Activated CD8-positive, alpha-beta T cell treated with anti-CD3 and anti-CD28 coated beads for 36 hours (primary cell): Measurements from ENCODE around the gene PTGDS. TPM values are rescaled to one million over a fixed set of nuclear protein-coding genes. Genes with fewer than 3 reads are reported as not detected.

ENCODE experiments used
- ATAC-seq: fragments of 200-7000 bp; cut with Tn5 transposase; one replicate; pipeline ENCODE4 v1.10.0; 2021; ENCODE audit warnings: mild to moderate bottlenecking, moderate library complexity
- CTCF ChIA-PET: fragments of 350-600 bp; sonication (Branson Sonifier 250); formaldehyde crosslinking; loops from one replicate; lab custom pipeline; 2021; ENCODE audit warnings: antibody characterized with exemption; lab: Charles Lee
- POLR2A ChIA-PET: fragments of 350-600 bp; sonication (Branson Sonifier 250); formaldehyde crosslinking; loops from one replicate; lab custom pipeline; 2021; ENCODE audit warnings: antibody characterized with exemption; lab: Charles Lee
- DNase-seq: peaks from one replicate; pipeline ENCODE4 v3.0.0-alpha.2; 2020
- H3K27ac Mint-ChIP-seq: one replicate; pipeline ENCODE4 v1.8.0; 2021; ENCODE audit warnings: mild to moderate bottlenecking, mixed read lengths
- H3K27me3 Mint-ChIP-seq: one replicate; pipeline ENCODE4 v1.8.0; 2021; ENCODE audit warnings: mixed read lengths
- H3K36me3 Mint-ChIP-seq: one replicate; pipeline ENCODE4 v1.8.0; 2021; ENCODE audit warnings: low read depth, mixed read lengths
- H3K4me1 Mint-ChIP-seq: one replicate; pipeline ENCODE4 v1.8.0; 2021; ENCODE audit warnings: low read depth, mixed read lengths
- H3K4me3 Mint-ChIP-seq: one replicate; pipeline ENCODE4 v1.8.0; 2021; ENCODE audit warnings: mild to moderate bottlenecking, moderate library complexity, mixed read lengths
- H3K9me3 Mint-ChIP-seq: one replicate; pipeline ENCODE4 v1.8.0; 2021; ENCODE audit warnings: mixed read lengths
- CTCF ChIP-seq: fragments of 200-600 bp; IDR thresholded peaks from one replicate; pipeline ENCODE4 v1.8.0; 2022; ENCODE audit warnings: antibody characterized with exemption, mild to moderate bottlenecking
- intact Hi-C: fragments of 100-400 bp; cut with micrococcal nuclease; formaldehyde crosslinking; loops from one replicate; pipeline ENCODE4 v1.10.0; 2022
- total RNA-seq, 2 experiments: library from RNA; stranded (reverse); gene quantifications; one replicate each; pipeline ENCODE4 v1.2.3, GENCODE V29; 2021

PTGDS gene
- total RNA-seq, 2 experiments from 2014 or later, result not detected

GRCh38 chr9:137007108-137007815, 30.0 kb downstream of the PTGDS start:
- no peaks in the 10 kb centered on the region for H3K27me3 Mint-ChIP-seq
- TF ChIP-seq CTCF, result no peak
- ChIA-PET CTCF (interaction anchor here (2.9 to 5.9 kb wide), 2 partner anchors 22 to 28 kb away, joined by 11 to 31 read pairs; no protein-coding TSS in a partner anchor), POLR2A (interaction anchor here (0.6 kb wide), 1 partner anchor 28 kb away, joined by 3 read pairs; no protein-coding TSS in a partner anchor)
- intact Hi-C loops, result no loop called here
- no peaks in the 10 kb centered on the region for H3K36me3 Mint-ChIP-seq
- H3K27ac Mint-ChIP-seq, result no peak overlapping the region
- ATAC-seq (no peak), DNase-seq (no peak)
- H3K4me3 Mint-ChIP-seq, result no peak overlapping the region
- H3K9me3 Mint-ChIP-seq, result no peaks in the 10 kb centered on the region
- H3K4me1 Mint-ChIP-seq, result peaks cover 13% of the 10 kb centered on the region

- ChIA-PET CTCF (interaction anchor here (2.9 kb wide), 1 partner anchor 21 kb away, joined by 11 read pairs; no protein-coding TSS in a partner anchor), POLR2A (no interaction called here)
- no peaks in the 10 kb centered on the region for H3K36me3 Mint-ChIP-seq
- no peak for TF ChIP-seq CTCF
- H3K4me1 Mint-ChIP-seq, result peaks cover 13% of the 10 kb centered on the region
- H3K27me3 Mint-ChIP-seq, result no peaks in the 10 kb centered on the region
- no peak overlapping the region for H3K27ac Mint-ChIP-seq
- H3K4me3 Mint-ChIP-seq, result no peak overlapping the region
- intact Hi-C loops, result no loop called here
- H3K9me3 Mint-ChIP-seq, result no peaks in the 10 kb centered on the region
- DNase-seq (no peak), ATAC-seq (no peak)
Measured at GRCh38 chr9:137007816-137008270, 30.5 kb downstream of the PTGDS start.

GRCh38 chr9:137008312-137008711, 31.0 kb downstream of the PTGDS start:
- peaks cover 13% of the 10 kb centered on the region for H3K4me1 Mint-ChIP-seq

GRCh38 chr9:137009217-137009616, 31.9 kb downstream of the PTGDS start:
- ATAC-seq (no peak), DNase-seq (no peak)
- H3K27me3 Mint-ChIP-seq, result no peaks in the 10 kb centered on the region
- TF ChIP-seq CTCF, result no peak
- ChIA-PET CTCF (no interaction called here), POLR2A (no interaction called here)
- H3K9me3 Mint-ChIP-seq, result no peaks in the 10 kb centered on the region
- H3K27ac Mint-ChIP-seq, result no peak overlapping the region
- intact Hi-C loops, result no loop called here
- H3K4me1 Mint-ChIP-seq, result peaks cover 13% of the 10 kb centered on the region
- H3K4me3 Mint-ChIP-seq, result no peak overlapping the region
- no peaks in the 10 kb centered on the region for H3K36me3 Mint-ChIP-seq

More at GRCh38 chr9:137008312-137008711, 31.0 kb downstream of the PTGDS start:
- H3K9me3 Mint-ChIP-seq, result no peaks in the 10 kb centered on the region
- no peak for TF ChIP-seq CTCF
- no peak for DNase-seq
- CTCF ChIA-PET, result no interaction called here
- no peaks in the 10 kb centered on the region for H3K27me3 Mint-ChIP-seq
- intact Hi-C loops, result no loop called here
- no peak overlapping the region for H3K27ac Mint-ChIP-seq
- no peak overlapping the region for H3K4me3 Mint-ChIP-seq
- H3K36me3 Mint-ChIP-seq, result no peaks in the 10 kb centered on the region
- POLR2A ChIA-PET, result no interaction called here
- ATAC-seq, result no peak
